Fibroblast of skin of back (primary cell): ENCODE results near the gene SYNDIG1.

Source experiments
- DNase-seq: peaks from one replicate; pipeline ENCODE4 v3.0.0-alpha.2; 2013

Gene SYNDIG1

DNA sequence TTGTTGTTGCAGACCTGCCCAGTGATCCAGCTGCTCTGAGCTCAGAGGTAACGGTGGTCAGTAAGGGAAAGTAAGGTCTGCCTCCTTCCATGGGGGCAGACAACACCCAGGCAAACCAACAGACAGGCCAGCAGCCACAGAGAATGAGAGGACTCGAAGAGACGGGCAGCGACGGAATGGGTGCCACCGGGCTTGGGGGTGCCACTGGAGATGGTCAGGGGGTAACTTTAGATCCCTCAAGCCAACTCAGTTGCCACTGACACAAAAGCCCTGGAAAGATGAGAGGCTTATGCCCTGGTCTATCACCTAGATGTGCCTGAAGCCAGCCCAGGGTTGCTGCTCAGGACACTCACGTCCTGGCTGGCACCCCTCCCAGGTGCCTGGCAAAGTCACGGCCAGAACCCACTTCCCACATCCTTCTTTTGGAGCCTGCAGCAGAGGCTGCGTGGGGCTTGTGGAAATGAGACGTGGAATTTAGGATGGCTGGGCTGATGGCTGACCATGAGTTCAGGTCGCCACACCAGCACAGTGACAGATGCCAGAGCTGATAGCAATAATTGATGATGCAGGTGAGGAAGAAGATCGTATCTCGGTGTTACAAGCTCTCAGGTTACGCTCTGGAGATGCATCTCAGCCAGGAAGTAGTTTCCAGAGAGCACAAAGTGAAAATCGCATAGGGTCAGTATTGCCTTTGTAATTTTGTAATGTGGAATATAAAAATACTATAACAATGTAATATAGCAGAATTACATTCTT, 209.1 kb downstream of the SYNDIG1 start:
- no peak for DNase-seq

DNA sequence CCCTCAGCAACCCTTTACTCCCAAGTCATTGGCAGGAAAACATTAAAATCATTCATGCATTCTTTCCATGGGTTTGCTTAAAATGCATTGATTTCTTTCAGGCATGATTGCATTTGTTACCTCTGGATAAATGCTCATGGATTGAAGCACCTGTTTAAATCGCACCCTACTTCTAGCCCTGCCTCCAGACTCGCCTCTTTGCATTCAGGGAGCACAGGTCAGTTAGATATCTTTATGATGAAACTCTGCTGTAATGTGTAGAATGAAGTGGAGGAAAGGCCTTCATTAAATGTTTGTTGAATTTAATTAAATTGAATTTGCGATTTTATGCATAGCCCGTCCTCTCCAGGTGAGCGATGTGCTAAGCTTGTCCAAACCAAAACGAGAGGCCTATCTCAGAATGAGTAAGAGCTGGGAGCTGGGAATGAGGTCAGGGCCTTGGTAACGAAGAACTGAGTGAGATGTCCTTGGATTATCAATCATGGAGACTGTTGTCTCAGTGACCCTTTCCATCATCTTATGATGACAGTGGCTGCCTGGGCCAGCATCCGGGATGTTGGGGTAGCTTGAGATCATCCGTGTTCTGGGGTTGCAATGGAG, 210.1 kb downstream of the SYNDIG1 start:
- DNase-seq: no peak

DNA sequence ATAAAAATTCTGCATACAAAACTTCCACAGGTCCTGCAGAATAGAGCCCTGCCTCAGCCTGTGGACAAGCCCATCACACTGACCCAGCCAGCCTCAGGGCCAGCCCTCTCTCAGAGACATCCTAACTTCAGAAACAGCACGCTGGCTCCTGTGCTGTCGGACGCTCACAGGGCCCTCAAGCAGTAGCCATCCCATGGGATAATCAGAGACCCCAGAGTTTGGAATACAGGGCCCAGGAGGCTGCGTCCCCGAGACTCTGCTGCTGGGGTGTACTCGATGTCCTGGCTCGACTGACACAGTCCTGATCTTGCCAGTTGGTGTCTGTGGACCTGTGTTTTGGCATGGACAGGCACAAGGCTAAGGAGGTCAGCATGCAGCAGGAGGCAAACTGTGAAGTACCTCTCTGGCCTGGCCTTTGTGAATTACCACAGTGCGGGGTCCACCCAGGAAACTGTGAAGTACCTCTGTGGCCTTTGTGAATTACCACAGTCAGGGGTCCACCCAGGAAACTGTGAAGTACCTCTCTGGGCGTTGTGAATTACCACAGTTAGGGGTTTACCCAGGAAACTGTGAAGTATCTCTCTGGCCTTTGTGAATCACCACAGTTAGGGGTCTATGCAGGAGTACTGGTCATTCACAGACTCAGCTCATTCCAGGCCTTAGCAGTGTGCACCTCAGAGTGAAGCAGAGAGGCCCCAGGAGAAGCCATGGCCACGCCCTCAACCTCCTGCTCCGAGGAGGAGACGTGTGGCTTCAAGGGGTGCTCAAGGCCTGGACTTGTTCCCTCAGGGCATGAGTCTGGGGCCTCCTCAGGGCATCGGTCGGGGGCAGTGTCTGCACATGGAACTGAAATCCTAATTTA, 212.4 kb downstream of the SYNDIG1 start:
- DNase-seq: no peak

- DNase-seq: no peak
Observed at GRCh38 chr20:24682496-24682985, 213.1 kb downstream of the SYNDIG1 start.

- no peak for DNase-seq
Observed at GRCh38 chr20:24683676-24684075, 214.2 kb downstream of the SYNDIG1 start.

GRCh38 chr20:24684421-24684871, 215.0 kb downstream of the SYNDIG1 start:
- DNase-seq: no peak

- no peak for DNase-seq
Observed at GRCh38 chr20:24684956-24685691, 215.7 kb downstream of the SYNDIG1 start.

DNA sequence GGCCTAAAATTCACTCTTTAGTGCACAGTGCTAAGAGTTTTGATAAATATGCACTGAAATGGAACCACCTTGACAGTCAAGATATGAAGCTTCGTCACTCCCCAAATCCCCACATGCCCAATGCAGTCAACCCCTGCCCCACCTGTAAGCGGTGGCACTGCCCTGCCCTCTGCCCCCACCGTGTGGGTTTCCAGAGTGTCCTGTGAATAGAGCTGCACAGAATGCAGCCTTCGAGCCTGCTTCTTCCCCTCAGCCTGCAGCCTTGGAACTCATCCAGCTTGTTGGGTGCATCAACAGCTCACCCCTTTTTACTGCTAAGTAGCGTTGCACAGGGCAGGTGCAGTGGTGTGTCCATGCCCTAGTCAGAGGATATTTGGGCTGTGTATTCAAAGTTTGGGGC, 216.3 kb downstream of the SYNDIG1 start:
- no peak for DNase-seq

DNA sequence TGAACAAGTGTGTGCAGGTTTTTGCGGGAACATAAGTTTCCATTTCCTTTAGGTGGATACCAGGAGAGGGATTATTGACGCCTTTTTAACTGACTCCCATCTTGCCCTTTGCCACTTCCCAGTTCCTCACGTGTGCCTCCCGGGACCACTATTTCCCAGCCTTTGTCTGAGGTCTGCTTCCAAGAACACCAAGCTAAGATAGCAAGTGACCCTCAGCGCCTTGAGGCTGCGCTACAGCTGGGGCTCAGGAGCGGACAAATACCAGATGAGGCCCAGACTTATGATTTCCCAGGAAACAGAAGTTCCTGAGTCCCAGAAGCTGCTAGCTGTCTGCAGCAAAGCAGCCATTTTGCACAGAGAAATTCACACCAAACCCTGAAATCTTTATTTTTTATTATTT, 216.7 kb downstream of the SYNDIG1 start:
- DNase-seq: no peak

DNA sequence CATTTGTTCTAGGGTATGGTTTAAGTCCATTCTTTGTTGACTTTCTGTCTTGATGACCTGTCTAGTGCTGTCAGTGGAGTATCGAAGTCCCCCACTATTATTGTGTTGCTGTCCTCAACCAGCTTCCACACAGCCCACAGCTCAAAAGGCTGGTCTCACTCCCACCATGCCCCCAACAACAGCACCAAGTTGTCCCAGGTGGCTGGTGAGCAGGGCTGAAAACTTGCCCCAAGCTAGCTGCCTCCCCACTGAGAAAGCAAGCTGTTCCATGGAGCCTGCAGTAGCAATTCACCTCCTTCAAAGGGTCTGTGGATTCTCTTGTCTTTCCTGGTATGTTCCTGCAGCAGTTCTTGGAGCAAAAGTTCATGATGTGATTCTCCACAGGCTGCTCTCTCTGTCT, 221.0 kb downstream of the SYNDIG1 start:
- no peak for DNase-seq

GRCh38 chr20:24691901-24692351, 222.5 kb downstream of the SYNDIG1 start:
- no peak for DNase-seq

- no peak for DNase-seq
Observed at GRCh38 chr20:24692446-24693200, 223.2 kb downstream of the SYNDIG1 start.

GRCh38 chr20:24693466-24694156, 224.2 kb downstream of the SYNDIG1 start:
- no peak for DNase-seq

- no peak for DNase-seq
Observed at GRCh38 chr20:24694157-24694726, 224.8 kb downstream of the SYNDIG1 start.

- DNase-seq: no peak
Observed at GRCh38 chr20:24694727-24695528, 225.5 kb downstream of the SYNDIG1 start.

GRCh38 chr20:24695529-24696225, 226.2 kb downstream of the SYNDIG1 start:
- no peak for DNase-seq

DNA sequence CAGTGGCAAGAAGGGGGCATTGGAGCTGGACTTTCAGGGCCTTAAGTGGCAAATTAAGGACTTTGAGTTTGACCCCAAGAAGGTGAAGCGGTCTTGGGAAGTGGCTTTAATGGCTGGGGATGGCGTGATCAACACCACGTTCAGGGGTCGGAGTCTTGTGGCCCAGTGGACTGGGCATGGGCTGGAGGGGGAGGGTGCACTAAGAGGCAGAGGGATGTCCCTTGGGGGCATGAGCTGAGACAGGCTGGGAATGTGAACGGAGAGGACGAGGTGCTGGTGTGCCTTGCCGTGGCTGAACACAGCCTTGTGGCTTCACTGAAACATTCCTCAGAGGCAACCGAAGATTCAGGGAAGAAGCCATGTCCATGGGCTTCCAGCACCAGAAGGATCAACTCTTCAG, 227.0 kb downstream of the SYNDIG1 start:
- DNase-seq: no peak

DNA sequence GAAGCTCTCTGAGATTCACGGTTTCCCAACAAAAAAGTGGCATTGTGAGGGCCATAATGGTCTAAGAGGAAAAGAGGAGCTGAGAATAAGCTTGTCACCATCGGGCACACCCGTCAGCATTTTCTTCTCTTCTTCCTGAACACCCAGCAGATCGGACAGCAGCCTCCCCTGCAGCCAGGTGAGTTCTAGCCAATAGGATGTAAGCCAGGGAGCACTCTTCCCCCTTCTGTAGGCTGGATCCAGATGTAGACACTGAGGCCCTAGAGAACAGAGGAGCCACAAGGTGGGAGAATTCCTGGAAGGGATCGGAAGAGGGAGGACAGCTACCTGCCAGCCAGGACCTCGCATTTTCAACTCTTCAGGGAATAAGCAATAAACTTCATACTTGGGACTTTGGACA, 228.0 kb downstream of the SYNDIG1 start:
- DNase-seq: no peak

GRCh38 chr20:24698189-24698588, 228.8 kb downstream of the SYNDIG1 start:
- no peak for DNase-seq
